ENCODE data around the gene TMEM126A. TPM values are rescaled to one million over a fixed set of nuclear protein-coding genes. Genes with fewer than 3 reads are reported as not detected.
"Not testable (repeated sequence)": the region's sequence is repeated elsewhere in the genome, so short reads cannot be mapped to it uniquely, and the experiment has no call there.

The TMEM126A gene
- 23.8 TPM for total RNA-seq

DNA sequence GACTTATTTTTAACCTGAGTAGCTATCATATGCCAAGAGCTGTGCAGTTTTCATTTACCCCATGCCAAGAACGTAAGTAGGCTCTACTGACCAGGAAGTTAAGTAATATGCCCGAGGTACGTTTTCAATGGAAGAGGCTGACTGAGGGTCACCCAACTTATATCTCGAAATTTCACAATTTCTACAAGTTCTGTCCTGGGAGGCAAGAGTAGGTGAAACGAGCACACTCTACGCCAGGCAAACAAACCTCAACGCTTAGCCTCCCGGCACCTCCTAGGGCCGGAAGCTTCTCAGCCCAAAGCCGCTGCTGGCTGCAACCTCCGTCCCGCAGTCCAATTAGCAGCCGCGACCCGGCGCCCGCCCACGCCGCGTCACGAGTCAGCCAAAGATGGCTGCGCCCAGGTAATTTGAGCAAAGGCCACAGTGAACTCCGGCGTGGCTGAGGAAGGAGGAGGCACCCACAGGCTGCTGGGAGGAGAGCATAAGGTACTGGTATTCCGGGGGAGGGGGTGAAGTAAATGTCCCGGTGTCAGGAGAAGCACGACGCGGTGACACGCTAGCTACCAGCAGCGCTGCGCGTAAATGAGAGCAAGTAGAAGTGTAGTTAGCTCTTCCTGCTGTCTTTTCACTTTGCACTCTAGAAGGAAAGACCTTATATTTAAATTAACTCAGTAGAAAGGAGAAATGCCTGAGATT is at the start of gene TMEM126A:
TMEM126A (plus strand) TSS at position 364 of the 696 bp plus-strand sequence. CDS start 2,289 bp downstream, outside the sequence.
- DNase-seq (ENCODE audit: low spot score): peak; percentile 93

GRCh38 chr11:85599083-85599482 is 48.7 kb upstream of the TMEM126A start:
- DNase-seq (ENCODE audit: low spot score): no peak

GRCh38 chr11:85602526-85603213 is 45.1 kb upstream of the TMEM126A start:
- no peak for DNase-seq (ENCODE audit: low spot score)

DNA sequence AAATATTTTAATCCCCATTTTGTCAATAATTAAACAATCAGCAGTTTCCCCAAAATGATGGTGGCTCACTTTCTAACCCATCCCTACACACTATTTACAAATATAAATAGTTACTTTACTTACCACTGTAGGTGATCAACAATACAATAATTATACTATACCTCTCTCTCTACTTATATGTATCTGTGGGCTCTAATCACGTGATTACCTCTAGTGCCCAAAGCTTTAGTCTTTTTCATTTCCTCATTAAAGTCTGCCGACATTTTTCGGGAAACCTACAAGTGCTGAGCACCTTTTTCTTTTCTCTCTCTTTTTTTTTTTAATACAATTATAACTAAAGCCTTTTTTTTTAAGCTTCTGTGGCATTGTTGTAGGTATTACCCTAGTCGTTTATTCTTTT is 44.5 kb upstream of the TMEM126A start:
- no peak for DNase-seq (ENCODE audit: low spot score)

GRCh38 chr11:85606237-85606636 is 41.5 kb upstream of the TMEM126A start:
- DNase-seq (ENCODE audit: low spot score): not testable (repeated sequence)

GRCh38 chr11:85608621-85609020 is 39.1 kb upstream of the TMEM126A start:
- not testable (repeated sequence) for DNase-seq (ENCODE audit: low spot score)

DNA sequence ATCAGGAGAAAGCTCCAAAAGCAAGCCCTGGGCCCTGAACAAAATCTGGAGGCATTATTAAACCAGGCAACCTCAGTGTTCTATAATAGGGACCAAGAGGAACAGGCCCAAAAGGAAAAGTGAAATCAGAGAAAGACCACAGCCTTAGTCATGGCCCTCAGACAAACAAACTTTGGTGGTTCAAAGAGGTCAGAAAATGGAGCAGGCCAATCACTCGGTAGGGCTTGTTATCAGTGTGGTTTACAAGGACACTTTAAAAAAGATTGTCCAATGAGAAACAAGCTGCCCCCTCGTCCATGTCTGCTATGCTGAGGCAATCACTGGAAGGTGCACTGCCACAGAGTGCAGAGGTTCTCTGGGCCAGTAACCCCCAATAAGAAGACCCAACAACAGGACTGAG is 38.5 kb upstream of the TMEM126A start:
- not testable (repeated sequence) for DNase-seq (ENCODE audit: low spot score)

GRCh38 chr11:85611643-85612042 is 36.1 kb upstream of the TMEM126A start:
- DNase-seq (ENCODE audit: low spot score): not testable (repeated sequence)

GRCh38 chr11:85619499-85619898 is 28.3 kb upstream of the TMEM126A start:
- DNase-seq (ENCODE audit: low spot score): no peak

- DNase-seq (ENCODE audit: low spot score): no peak
Observed at GRCh38 chr11:85620256-85620655, 27.5 kb upstream of the TMEM126A start.

DNA sequence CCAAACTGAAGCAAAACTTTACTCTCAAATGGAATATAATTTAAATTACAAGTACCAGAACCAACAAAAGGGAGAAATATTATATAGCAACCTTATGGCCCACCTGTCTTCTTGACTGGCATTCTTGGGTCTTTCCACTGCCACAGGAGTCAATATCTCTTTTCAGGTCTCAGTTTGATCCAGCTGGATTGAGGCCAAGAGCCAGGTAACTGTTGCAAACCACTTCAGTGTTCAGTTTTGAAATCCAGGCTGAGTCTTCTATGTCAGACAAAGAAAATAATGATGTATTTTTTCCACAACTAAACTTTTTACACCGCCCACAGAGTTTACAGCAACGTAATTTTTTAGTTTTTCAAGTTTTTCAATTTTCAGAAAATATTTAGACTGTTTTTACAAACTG is 21.3 kb upstream of the TMEM126A start:
- DNase-seq (ENCODE audit: low spot score): no peak

DNA sequence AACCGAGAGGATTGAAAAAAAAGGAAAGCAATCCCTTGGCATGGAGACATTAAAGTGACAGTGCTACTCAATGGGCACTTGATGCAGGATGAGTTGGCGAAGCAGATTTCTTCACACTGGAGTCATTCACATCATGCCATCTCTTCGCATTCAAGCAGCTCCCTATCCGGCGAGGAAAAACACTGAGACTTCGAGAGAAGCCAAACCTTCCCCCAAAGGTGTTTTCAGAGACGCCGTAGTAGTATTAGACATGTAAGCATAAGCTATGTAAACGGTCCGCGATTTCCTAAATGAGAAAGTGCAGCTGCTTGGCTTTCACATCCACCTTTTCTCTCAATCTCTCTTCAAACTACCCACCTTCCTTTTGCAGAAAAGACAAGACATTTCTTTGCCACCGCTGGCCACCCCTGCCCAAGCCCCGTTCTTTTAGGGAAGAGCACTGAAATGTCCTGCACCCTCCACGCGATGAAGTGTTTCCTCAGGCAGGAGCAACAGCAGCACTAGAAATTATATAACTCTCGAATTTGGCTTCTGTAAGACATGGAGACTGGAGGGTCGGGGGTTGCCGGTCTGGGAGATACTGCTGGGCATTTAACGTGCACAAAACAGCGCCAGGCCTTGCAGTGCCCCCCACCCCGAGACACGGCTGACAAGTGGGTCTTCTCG is 20.3 kb upstream of the TMEM126A start, which contains the start of gene DLG2:
DLG2 (minus strand) TSS at position 13 of the 666 bp plus-strand sequence.
- DNase-seq (ENCODE audit: low spot score): no peak

GRCh38 chr11:85627998-85628770 is 19.6 kb upstream of the TMEM126A start, which contains the start of gene TMEM126B:
Gene TMEM126B, plus strand, starts transcription at chr11:85628593. Its CDS starts 15 bp downstream, at chr11:85628608.
- DNase-seq (ENCODE audit: low spot score): peak; percentile 98

GRCh38 chr11:85628771-85629341 is 18.9 kb upstream of the TMEM126A start:
- DNase-seq (ENCODE audit: low spot score): no peak

DNA sequence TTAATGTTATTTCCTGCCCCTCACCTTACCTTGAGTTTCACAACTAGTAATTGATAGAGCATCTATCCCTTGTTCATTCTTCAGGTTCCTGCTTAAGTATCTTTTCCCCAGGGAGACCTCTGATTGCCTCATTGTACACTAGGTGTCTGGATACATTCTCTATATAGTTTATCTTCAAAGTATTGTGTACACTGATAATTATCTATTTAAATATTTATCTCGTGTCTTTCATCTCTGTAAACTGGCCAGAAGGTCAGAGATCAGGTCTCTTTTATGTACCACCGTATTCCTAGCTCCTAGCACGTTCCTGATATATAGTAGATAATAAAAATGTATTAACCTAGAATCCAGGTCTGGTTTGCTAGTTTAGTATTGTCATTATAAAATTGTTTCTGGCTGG is 13.0 kb upstream of the TMEM126A start:
- no peak for DNase-seq (ENCODE audit: low spot score)

- DNase-seq (ENCODE audit: low spot score): peak; percentile 39
Observed at GRCh38 chr11:85643191-85643614, 4.6 kb upstream of the TMEM126A start.

- no peak for DNase-seq (ENCODE audit: low spot score)
Observed at GRCh38 chr11:85647078-85647477, 689 bp upstream of the TMEM126A start.

GRCh38 chr11:85651118-85651517 is 3.4 kb downstream of the TMEM126A start:
- no peak for DNase-seq (ENCODE audit: low spot score)

- DNase-seq (ENCODE audit: low spot score): no peak
Observed at GRCh38 chr11:85652786-85653447, 5.2 kb downstream of the TMEM126A start.

DNA sequence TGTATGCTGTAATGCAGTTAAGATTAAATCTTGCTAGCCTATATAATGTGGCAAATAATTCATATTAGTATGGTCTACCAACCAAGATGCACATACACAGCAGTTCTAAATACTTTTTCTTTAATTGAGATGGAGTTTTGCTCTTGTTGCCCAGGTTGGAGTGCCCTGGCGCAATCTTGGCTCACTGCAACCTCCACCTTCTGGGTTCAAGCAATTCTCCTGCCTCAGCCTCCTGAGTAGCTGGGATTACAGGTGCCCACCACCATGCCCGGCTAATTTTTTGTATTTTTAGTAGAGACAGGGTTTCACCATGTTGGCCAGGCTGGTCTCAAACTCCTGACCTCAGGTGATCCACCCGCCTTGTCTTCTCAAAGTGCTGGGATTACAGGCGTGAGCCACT is 6.6 kb downstream of the TMEM126A start:
- not testable (repeated sequence) for DNase-seq (ENCODE audit: low spot score)

DNA sequence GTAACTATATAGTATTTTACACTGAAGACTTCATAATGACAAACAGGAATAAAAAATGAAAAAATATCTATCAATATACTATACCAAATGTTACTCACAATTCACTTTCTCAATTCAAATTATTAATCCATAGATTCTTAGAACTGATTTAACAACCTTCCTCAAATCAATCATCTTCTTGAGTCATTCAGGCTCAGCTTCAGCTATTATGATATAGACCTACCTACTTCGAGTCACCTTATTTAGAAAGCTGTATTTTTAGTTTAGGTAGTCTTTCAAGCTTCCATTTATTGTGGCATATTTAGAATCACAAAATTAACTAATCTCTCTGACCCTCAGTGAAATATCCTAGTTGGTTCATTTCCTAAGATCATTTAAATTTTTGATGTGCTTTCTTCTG is 9.0 kb downstream of the TMEM126A start:
- DNase-seq (ENCODE audit: low spot score): no peak

Data from ureter (tissue), 1 donor.